SW 1271 (cell line): ENCODE results near the gene ODAPH.
"Not testable (repeated sequence)": the region's sequence is repeated elsewhere in the genome, so short reads cannot be mapped to it uniquely, and the experiment has no call there.

Experiments used
- DNase-seq, 2 experiments: peaks; one replicate each; lab custom pipeline; 2025; lab: John Stamatoyannopoulos, UW

Gene ODAPH

GRCh38 chr4:75555294-75556164 lies at the start of gene ODAPH:
TSS of gene ODAPH (plus strand) at chr4:75556066. CDS start at chr4:75556083, 17 bp downstream.
- no peak for DNase-seq

GRCh38 chr4:75509592-75509991 lies 46.3 kb upstream of the ODAPH start:
- not testable (repeated sequence) for DNase-seq

- no peak for DNase-seq
These were observed 44.0 kb upstream of the ODAPH start for GRCh38 chr4:75511841-75512240.

GRCh38 chr4:75512386-75513211 lies 43.3 kb upstream of the ODAPH start:
- peak; percentile 17 to 51 for DNase-seq

GRCh38 chr4:75513526-75514130 lies 42.2 kb upstream of the ODAPH start:
- no peak for DNase-seq

- peak; percentile 84 to 93 for DNase-seq
These were observed 41.5 kb upstream of the ODAPH start, which contains the start of the genes RCHY1 and THAP6 for GRCh38 chr4:75514131-75514948. TSS of gene RCHY1 (minus strand) at chr4:75514403. CDS start at chr4:75514286, 117 bp downstream. TSS of gene THAP6 (plus strand) at chr4:75514473. CDS start at chr4:75515453, 980 bp downstream.

GRCh38 chr4:75514949-75515612 lies 40.8 kb upstream of the ODAPH start:
- no peak for DNase-seq

GRCh38 chr4:75516144-75516543 lies 39.7 kb upstream of the ODAPH start:
- no peak for DNase-seq

GRCh38 chr4:75519452-75519851 lies 36.4 kb upstream of the ODAPH start:
- DNase-seq, result not testable (repeated sequence)

GRCh38 chr4:75525086-75525485 lies 30.8 kb upstream of the ODAPH start:
- no peak for DNase-seq

- DNase-seq, result no peak
These were observed 30.0 kb upstream of the ODAPH start for GRCh38 chr4:75525910-75526309.

- DNase-seq, result no peak
These were observed 28.4 kb upstream of the ODAPH start for GRCh38 chr4:75527482-75527881.

GRCh38 chr4:75530556-75531322 lies 25.1 kb upstream of the ODAPH start:
- DNase-seq, result no peak

- not testable (repeated sequence) for DNase-seq
These were observed 24.2 kb upstream of the ODAPH start for GRCh38 chr4:75531536-75532143.

- not testable (repeated sequence) for DNase-seq
These were observed 22.5 kb upstream of the ODAPH start for GRCh38 chr4:75533339-75533887.

GRCh38 chr4:75533926-75534325 lies 21.9 kb upstream of the ODAPH start:
- not testable (repeated sequence) for DNase-seq

GRCh38 chr4:75537308-75537707 lies 18.6 kb upstream of the ODAPH start:
- not testable (repeated sequence) for DNase-seq

GRCh38 chr4:75542824-75543223 lies 13.0 kb upstream of the ODAPH start:
- DNase-seq, result no peak

GRCh38 chr4:75544220-75544619 lies 11.6 kb upstream of the ODAPH start:
- DNase-seq, result not testable (repeated sequence)
